ENCODE data around the gene CTDP1.

The CTDP1 gene

GRCh38 chr18:79772865-79773696 is 93.5 kb downstream of the CTDP1 start:
- no peak overlapping the region for H3K4me3 Mint-ChIP-seq
- no peaks in the 10 kb centered on the region for H3K4me1 Mint-ChIP-seq
- H3K36me3 Mint-ChIP-seq (ENCODE audit: low read depth) = no peaks in the 10 kb centered on the region
- peaks cover 23% of the 10 kb centered on the region for H3K27me3 Mint-ChIP-seq (ENCODE audit: low read depth)
- peaks cover 8% of the 10 kb centered on the region for H3K9me3 Mint-ChIP-seq
- no peak for TF ChIP-seq CTCF (IDR thresholded peaks at IDR 0.05; ENCODE audit: unreplicated experiment in 3 of 3)
- no peak overlapping the region for H3K27ac Mint-ChIP-seq

GRCh38 chr18:79774111-79774510 is 94.5 kb downstream of the CTDP1 start:
- H3K4me1 Mint-ChIP-seq = no peaks in the 10 kb centered on the region
- no peak for TF ChIP-seq CTCF (IDR thresholded peaks at IDR 0.05; ENCODE audit: unreplicated experiment in 3 of 3)
- H3K9me3 Mint-ChIP-seq = peaks cover 5% of the 10 kb centered on the region
- no peaks in the 10 kb centered on the region for H3K36me3 Mint-ChIP-seq (ENCODE audit: low read depth)
- H3K27ac Mint-ChIP-seq = no peak overlapping the region
- peaks cover 33% of the 10 kb centered on the region for H3K27me3 Mint-ChIP-seq (ENCODE audit: low read depth)
- no peak overlapping the region for H3K4me3 Mint-ChIP-seq

- no peak for TF ChIP-seq CTCF (IDR thresholded peaks at IDR 0.05; ENCODE audit: unreplicated experiment in 3 of 3)
- no peaks in the 10 kb centered on the region for H3K36me3 Mint-ChIP-seq (ENCODE audit: low read depth)
- no peak overlapping the region for H3K4me3 Mint-ChIP-seq
- no peaks in the 10 kb centered on the region for H3K4me1 Mint-ChIP-seq
- no peak overlapping the region for H3K27ac Mint-ChIP-seq
- H3K27me3 Mint-ChIP-seq (ENCODE audit: low read depth) = peaks cover 35% of the 10 kb centered on the region
- peaks cover 5% of the 10 kb centered on the region for H3K9me3 Mint-ChIP-seq
Measured at GRCh38 chr18:79775441-79776221, 96.0 kb downstream of the CTDP1 start.

- no peaks in the 10 kb centered on the region for H3K36me3 Mint-ChIP-seq (ENCODE audit: low read depth)
- no peaks in the 10 kb centered on the region for H3K4me1 Mint-ChIP-seq
- H3K27ac Mint-ChIP-seq = no peak overlapping the region
- H3K27me3 Mint-ChIP-seq (ENCODE audit: low read depth) = peaks cover 40% of the 10 kb centered on the region
- H3K4me3 Mint-ChIP-seq = no peak overlapping the region
- TF ChIP-seq CTCF (IDR thresholded peaks at IDR 0.05; ENCODE audit: unreplicated experiment in 3 of 3) = no peak
- peaks cover 5% of the 10 kb centered on the region for H3K9me3 Mint-ChIP-seq
Measured at GRCh38 chr18:79776674-79777073, 97.1 kb downstream of the CTDP1 start.

GRCh38 chr18:79778291-79778791 is 98.7 kb downstream of the CTDP1 start:
- no peaks in the 10 kb centered on the region for H3K4me1 Mint-ChIP-seq

More at GRCh38 chr18:79778291-79778791, 98.7 kb downstream of the CTDP1 start:
- Mint-ChIP-seq H3K4me3 (no peak overlapping the region), H3K36me3 (ENCODE audit: low read depth) (no peaks in the 10 kb centered on the region), H3K27ac (no peak overlapping the region), H3K9me3 (peaks cover 5% of the 10 kb centered on the region), H3K27me3 (ENCODE audit: low read depth) (peaks cover 45% of the 10 kb centered on the region)
- TF ChIP-seq CTCF (IDR thresholded peaks at IDR 0.05; ENCODE audit: unreplicated experiment in 3 of 3) = no peak

All from nephron (organoid).